Kidney capillary endothelial cell (primary cell): ENCODE results near the gene RPAP3.
A peak's percentile ranks its signal among the peaks of the same experiment; 100 is the strongest.

Experiments
- DNase-seq: peaks from one replicate; pipeline ENCODE4 v3.0.0-alpha.2; 2018; ENCODE audit warnings: low spot score

The RPAP3 gene

DNA sequence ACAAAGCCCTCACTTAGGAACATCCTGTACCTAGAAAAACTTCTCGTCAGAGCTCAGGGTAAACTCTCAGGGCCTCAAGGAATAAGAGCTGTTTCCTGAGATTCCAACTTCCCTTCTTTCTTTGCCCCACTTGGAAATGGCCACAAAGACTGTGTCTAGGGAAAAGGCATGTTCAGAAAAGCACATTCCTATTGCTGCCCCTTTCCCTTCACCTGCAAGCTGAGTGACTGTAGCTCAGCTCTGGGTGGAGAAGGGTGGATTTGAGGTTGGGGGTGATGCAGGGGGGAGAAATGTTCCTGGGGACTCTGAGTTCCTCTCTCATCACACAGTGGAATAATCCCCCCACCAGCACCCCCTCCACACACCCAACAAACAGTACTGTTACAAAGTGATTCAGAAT lies 12.7 kb upstream of the RPAP3 start:
- no peak for DNase-seq

DNA sequence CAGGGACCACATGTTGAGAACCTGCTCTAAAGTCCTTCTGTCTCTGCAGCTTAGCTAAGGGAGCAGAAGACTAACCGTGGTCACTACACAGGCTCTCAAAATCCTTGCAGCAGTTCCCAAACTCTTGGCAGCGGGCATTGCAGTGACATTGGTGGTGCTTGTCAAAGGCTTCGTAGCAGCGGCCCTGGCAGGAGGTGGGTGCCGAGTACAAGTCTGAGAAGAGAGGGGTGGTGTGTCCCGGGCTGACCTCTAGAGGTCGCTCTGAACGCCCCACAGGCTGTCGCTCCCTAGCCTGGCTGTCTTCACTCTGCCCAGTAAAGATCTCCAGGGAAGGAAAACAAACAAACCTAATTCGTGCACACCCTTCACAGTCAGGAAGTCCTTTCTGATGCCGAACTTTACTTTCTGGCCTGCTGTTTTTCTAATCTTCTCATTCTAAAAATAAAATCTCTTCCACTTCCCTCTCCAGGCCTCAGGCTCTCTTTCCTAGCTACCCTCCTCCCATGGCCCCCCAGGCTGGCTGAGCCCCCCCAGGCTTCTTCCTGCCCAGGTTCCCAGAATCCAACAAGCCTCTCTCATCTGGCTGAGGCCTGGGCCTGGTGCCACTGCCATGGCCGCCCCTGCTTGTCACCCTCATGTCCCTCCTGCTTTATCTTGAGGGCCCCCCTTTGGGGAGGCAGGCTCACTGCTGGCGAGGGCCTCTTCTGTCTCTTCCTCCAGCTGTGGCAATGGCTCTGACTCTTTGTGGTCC lies 11.8 kb upstream of the RPAP3 start:
- peak; percentile 75 for DNase-seq

DNA sequence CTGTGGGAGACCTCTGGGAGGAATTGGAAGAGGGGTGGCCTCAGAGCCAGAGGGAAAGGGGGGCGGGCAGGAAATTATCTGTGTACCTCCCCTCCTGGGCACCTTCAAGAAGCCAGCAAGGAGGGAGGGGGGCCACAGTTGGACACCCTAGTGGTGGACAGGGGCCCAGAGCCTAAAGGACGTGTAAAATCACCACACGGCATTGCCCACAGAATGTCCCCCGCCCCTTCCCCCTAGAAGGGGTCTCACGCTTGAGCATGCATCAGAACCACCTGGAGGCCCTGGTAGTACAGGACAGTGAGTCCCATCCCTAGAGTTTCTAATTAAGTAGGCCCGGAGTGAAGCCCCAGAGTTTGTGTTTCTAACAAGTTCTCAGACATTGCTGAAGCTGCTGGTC lies 11.2 kb upstream of the RPAP3 start:
- no peak for DNase-seq

DNA sequence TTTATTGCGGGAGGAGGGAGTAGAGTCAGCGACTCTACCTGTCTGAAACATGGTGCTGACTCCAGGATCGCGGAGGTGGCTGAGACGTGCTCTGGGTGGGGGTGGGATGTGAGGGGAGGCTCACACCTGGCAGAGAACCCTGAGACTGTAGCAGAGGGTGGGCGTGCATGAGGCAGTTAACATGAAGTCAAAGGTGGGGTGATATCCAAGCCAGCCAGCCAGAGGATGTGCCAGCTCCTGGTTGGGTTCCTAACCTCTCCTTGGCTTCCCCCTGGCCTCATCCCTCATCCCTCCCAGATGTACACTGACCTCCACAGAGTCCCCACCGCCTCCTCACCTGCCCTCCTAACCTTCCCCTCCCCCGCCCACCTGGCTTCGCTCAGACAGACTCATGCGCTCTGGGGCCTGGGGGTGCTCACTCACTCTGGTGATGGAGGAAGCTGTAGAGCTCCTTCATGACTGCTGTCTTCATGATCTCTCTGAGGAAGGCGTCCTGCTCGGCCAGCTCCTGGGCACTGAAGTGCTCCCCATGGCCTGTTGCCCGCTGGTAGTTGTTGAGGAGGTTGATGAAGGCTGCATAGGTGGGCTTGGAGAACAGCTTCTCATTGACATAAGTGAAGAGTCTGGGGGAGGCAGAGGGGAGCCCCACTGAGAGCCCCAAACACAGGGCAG lies 10.2 kb upstream of the RPAP3 start:
- no peak for DNase-seq

DNA sequence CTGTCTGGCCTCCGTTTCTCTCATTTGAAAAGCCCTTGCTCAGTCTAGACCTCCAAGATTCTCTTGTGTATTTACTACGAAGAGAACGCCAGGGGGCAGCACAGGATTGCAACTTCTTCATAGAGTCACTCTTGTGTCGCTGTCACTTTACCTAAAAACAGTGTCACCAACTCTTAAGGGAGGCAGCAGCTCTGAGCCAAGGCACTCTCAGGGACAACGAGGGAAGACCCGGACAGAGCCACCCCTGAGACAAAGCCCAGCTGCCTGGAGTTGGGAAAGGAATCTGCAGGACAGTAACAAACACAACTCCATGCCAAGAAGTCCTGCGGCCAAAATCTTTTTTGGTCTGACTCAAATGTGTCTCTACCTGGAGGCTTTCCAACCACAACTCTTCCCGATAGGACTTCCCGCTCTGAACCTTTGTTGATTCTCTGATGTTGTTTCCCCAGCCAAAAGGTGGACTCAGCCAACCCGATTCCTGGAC lies 9.6 kb upstream of the RPAP3 start:
- DNase-seq = peak; percentile 73

DNA sequence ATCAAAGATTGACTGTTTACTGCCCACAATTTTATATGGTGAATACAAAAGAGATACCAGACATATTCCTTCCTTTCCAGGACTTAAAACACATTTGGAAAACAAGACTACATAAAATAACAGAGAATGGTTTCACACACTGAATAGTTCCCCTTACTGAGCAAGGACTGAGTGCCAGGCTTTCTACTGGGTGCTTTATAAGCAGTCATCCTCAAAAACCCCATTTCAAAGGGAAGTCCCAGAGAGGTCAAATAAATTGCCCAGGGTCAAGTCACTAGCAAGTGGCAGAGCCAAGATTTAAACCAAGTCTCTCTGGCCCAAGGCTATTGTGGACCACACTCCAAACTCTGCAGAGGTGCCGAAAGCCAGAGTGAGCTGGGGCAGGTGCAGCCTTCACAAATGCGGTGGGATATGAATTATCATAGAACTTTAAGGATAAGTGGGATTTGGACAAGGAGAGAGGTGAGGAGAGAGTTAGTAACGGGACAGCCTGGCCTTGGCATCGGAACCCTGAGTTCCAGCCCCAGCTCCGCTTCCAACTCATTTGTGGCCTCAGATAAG lies 9.1 kb upstream of the RPAP3 start:
- DNase-seq = no peak

DNA sequence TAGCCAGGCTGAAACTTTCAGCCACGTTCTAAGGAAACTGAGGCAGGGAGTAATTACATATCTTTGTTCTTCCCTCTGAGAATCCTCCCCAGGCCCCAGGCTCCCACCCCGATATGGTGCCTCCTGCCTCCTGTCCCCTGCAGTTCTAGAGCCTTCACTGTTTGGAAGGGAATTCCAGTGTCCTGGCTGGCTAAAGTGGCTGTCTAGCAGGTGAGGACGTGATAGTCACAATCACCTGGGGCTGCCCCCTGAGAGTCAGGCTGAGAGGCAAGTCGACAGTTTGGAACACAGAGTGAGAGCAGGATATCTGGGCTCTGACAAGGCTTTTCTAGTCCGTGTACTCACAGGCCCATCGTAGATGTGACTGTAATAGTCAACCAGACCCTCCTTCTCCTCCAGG lies 6.3 kb upstream of the RPAP3 start:
- DNase-seq = no peak

DNA sequence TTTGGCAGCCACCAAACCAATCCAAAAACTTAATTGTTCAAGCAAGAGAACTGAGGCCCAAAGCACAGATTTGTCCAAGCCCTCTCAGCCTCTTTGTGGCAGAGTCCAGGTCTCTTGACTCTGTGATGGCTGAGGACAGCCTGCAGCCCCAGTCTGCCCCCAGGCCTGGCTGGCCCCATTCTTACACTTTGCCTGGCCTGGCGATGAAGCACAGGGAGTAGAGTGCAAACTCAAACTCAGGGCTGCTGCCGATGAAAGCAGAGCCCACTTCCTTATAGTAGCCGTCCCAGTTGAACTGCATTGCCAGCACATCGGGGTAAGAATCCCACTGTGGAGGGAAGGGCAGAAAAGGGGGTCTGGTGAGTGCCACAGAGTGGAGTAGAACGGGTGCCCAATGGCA lies 5.6 kb upstream of the RPAP3 start:
- DNase-seq = no peak

DNA sequence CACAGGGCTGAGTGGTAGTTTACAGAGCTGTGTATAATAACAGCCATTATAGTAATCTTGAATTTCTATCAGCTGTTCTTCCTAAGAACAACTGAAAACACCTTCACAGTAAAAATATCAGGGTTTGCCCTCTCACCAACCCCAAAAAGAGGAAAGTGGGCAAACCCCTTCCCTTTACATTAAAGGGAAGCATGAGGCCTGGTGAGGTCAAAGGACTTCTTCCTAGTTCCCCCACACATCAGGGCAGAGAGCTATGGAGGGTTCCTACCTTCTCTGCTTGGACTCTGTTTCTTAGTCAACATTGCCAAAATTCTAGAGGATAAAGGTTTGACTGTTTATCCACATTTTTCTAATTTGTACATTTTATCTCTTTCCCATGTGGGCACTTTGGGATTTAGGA lies 4.4 kb upstream of the RPAP3 start:
- no peak for DNase-seq

DNA sequence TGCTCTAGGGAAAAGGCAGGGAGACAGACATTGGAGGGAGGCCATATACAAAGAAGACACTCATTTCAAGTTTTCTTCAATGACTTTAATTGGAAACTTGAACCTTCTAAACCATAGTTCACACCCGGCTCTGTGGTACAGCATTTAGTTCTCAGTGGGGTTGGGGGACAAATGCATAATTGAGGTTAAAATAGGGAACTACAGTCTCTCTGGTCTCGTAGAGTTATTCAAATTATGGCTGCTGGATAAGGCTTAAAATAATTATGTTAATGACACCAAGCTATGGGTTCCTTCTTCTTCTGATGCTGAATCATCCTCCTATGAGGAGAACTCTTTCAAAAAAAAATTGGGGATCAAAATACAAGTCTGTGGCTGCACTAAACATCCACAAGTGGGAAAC lies 3.8 kb upstream of the RPAP3 start:
- no peak for DNase-seq

DNA sequence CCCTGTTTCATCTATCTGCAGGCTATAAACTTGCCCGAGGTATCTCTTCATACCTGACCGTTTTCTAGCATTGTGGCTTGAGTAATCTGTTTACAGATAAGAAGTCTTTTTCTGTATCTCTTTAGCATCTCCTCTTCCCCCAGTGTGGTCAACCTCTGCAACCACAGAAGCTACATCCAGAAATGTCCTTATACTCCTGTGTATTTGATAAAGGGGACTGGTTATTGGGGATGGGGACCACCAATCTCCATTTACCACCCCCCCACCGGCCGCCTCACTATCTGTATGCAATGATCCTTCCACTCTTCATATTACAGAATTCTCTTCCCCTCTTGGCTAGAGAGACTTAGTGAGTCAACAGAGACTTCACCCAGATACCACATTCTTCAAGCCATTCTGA lies 3.4 kb upstream of the RPAP3 start:
- no peak for DNase-seq

DNA sequence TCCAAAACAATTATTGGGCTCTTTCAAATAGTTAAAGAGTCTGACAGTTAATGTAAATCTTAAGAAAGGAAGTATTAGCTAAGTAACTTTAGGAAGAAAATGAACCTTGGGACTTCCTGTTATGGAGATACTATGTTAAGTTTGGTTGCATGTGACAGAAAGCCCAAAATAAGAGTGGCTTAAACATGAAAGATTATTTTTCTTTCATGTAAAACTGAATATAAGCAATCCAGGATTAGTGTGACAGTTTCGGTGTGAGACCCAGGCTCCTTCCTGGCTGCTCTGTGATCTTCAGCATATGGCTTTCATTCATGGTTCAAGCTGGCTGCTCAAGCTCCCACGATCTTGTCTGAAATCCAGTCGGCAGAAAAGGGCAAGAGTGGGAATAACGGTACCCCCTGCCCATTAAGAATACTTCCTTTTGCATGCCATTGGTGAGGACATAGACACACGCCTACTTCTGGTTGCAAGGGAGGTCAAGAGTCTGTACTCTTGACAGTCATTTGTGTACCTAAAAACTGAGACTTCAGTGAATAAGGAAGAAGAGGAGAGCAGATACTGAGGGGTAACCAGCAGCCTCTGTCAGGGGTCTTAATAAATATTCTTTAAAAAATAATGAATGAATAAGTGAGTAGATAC lies 2.2 kb upstream of the RPAP3 start:
- DNase-seq = no peak

DNA sequence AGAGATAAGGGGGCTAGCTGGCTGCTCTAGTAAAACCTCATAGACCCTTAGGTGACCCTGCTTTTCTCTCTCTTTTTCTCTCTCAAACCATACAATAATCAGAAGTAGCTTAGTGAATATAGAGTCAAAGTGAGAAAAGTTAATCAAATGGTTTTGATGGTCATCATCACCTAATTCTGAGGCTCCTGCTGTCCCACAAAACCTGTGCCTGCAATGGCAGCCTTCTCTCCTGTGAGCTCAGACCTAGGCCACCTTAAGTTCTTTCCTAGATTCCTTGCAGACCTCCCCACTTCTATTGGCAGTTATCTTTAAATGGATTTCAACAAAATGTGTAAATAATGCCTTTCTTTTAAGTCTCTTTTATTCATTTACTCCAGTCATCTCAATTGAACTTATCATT lies 1.5 kb upstream of the RPAP3 start:
- DNase-seq = no peak

DNA sequence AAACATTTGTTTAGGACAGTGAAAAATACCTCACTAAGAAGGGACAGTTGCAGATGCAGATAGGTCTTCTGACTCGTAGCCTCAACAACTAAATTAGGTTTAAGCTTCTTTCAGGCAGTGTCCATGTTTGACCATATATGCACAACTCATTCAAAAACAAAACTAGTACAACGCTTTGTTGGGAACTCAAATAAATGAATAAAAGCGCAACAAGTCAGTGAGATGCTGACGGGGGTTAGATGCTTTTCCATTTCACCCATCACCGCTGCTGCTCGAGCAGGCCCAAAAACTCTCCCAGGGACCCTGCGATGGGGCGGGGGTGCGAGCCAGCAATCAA lies 633 bp downstream of the RPAP3 start:
- DNase-seq = no peak

DNA sequence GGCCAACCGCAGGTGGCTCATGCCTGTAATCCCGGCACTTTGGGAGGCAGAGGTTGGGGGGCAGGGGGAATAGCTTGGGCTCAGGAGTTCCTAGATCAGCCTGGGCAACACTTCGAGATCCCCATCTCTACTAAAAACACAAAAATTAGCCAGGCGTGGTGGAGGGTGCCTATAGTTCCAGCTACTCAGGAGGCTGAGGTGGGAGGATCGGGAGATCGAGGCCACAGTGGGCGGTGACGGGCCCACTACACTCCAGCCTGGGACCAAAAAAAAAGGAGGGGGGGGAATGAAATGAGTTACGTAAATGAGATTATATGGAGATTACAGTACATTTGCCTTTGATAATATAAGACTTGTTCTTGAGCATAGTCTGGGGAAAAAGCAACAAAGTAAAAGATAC lies 1.1 kb downstream of the RPAP3 start:
- no peak for DNase-seq

DNA sequence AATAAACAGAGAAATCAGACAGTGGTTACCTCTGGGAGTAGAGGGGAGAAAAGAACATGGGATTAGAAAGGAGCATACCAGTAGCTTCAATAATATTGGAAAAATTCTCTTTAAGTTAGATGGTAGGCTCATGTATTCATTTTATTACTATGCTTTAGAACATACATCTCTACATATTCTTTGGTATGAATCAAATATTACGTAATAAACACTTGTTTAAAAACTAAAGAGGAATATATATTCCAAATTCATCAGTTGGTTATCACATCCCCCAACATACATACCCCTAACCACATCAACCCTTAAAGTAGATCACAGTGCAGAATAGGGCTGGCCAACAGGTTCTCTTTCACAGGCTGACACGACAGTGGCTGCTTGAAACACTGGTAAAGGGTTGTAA lies 5.6 kb downstream of the RPAP3 start:
- no peak for DNase-seq

DNA sequence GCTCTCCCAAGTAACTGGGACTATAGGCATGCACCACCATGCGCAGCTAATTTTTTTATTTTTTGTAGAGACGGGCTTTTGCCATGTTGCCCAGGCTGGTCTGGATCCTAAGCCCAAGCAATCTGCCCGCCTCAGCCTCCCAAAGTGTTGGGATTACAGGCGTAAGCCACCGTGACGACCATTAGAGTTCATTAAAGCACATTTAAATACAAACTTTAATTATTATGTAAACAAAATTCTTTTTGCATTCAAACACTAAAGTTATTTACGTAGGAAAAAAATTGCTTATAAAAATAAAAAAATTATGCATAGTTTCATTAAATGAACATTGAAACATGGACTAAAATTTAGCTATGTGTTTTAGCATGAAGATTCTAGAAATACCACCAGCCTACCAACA lies 7.2 kb downstream of the RPAP3 start:
- DNase-seq = no peak

DNA sequence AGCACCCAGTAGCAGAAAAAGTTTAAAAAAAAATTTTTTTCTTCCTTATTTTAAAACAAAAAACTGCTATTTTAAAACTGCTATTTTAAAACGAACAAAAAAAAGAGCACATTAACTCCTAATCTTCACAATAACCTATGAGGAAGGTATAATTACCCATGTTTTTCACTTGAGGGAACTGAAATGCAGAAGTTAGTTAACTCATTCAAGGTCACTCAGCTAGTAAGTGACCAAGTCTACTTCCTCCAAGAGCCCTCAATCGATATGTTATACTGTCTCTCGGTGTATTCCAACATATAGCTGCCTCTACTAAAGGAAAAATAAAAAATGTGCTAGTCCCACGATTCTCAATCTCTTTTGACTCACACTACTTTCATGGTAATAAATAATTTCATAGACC lies 7.8 kb downstream of the RPAP3 start:
- DNase-seq = no peak

DNA sequence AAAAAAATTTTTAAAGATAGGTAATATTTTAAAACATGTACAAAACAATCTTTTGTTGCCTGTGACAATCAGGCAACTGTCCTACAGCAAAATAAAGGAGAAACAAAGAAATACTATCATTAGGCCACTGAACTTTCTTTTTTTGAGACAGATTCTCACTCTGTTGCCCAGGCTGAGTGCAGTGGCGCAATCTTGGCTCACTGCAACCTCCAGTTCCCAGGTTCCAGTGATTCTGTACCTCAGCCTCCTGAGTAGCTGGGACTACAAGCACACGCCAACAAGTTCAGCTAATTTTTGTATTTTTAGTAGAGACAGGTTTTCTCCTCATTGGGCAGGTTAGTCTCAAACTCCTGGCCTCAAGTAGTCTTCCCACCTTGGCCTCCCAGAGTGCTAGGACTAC lies 16.6 kb downstream of the RPAP3 start:
- no peak for DNase-seq

DNA sequence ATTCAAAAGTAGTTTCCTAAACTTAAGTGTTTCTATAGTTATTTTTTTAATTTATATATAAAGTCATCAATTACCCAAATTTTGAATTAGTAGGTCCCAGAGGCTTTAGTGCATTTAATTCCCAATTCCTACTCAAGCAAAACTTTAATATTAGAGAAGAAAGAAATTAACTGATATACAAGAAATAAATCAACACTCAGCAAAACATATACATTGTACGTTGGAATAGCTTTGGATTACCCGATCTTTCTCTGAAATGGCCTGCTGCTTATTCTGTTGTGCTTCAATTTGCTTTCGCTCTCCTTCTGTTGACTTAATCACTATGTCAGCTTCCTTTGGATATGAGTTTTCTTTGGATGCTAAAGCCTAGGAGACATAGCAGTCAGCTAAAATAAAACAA lies 18.2 kb downstream of the RPAP3 start:
- DNase-seq = no peak

DNA sequence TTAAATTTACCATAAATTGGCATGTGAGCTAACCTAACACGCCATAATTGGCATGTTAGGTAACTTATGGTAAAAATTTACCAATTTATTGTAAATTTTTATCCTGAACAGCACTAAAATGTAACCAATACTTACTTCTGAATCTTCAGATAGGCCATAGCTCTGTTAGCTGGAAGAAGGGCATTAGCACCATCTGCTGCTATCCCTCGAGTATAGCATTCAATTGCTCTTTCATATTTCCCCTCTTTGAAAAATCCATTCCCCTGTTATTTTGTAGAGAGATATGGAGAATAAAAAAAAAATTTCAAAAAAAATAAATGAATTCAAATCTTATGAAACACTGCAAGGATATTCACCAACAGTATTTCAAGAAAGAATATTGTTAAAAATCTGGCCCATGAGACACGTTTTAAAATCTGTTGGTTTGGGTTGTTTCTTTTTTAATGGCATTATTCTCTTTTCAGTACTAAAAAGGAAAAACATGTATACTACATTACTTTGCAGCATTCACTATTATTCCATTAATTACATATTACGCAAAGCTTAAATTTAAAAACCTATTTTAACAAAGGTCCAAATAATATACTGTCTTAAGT lies 19.1 kb downstream of the RPAP3 start:
- DNase-seq = peak; percentile 23

DNA sequence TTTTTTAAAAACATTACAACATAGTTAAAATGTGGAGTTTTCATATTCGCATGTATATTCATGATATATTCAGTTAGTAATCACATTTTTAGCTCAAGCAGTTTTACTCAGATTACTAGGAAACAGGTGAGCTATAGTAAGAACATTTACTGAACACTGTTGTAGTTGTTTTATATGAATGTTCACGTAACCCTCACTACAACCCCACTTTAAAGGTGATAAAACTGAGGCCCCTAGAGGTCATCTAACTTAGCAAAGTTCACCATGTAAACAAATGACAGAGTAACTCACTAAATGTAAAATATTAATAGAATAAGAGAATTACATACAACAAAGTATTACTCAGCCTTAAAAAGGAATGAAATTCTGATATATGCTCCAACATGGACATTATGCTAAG lies 26.0 kb downstream of the RPAP3 start:
- no peak for DNase-seq

DNA sequence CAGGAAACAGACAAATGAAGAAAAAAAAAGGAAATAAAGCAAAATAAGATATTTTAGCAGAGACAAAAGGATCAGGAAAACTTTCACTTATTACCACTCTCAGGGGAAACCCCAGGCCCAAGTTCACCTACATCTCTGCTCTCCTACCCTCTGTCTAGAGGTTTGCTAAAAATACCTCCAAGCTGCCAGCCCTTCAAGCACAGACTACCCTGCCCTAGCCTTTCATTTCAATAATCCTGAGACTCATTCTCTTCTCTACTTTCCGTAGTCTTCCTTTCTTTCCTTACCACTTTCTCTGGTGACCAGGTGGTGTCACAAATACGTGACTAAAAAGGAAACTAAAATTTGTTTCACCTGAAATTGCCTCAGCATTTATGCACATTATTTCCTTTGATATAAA lies 33.8 kb downstream of the RPAP3 start:
- DNase-seq = no peak
